Nephron progenitor cell (in vitro differentiated cells): Measurements from ENCODE around the gene FNDC5.

ENCODE experiments used
- DNase-seq: peaks from one replicate; pipeline ENCODE4 v3.0.0; 2021
- H3K27ac Mint-ChIP-seq: 2 replicates; pipeline ENCODE4 v1.8.0; 2021; ENCODE audit warnings: mild to moderate bottlenecking, moderate library complexity, mixed read lengths
- H3K27me3 Mint-ChIP-seq: 2 replicates; pipeline ENCODE4 v1.8.0; 2021; ENCODE audit warnings: mild to moderate bottlenecking, low read depth, mixed read lengths; ENCODE audit not compliant: poor library complexity
- H3K36me3 Mint-ChIP-seq: 2 replicates; pipeline ENCODE4 v1.8.0; 2021; ENCODE audit warnings: low read depth, mixed read lengths
- H3K4me1 Mint-ChIP-seq: 2 replicates; pipeline ENCODE4 v1.8.0; 2021; ENCODE audit warnings: mixed read lengths
- H3K4me3 Mint-ChIP-seq: 2 replicates; pipeline ENCODE4 v1.8.0; 2021; ENCODE audit warnings: mild to moderate bottlenecking, moderate library complexity, mixed read lengths
- H3K9me3 Mint-ChIP-seq: 2 replicates; pipeline ENCODE4 v1.8.0; 2021; ENCODE audit warnings: mild to moderate bottlenecking, moderate library complexity, mixed read lengths
- TF ChIP-seq, protein P1 (sequence below): fragments of 200-600 bp; sonication (generic); IDR thresholded peaks from 2 replicates; pipeline ENCODE4 v1.5.0; 2021; ENCODE audit warnings: antibody characterized with exemption

FNDC5 gene

DNA sequence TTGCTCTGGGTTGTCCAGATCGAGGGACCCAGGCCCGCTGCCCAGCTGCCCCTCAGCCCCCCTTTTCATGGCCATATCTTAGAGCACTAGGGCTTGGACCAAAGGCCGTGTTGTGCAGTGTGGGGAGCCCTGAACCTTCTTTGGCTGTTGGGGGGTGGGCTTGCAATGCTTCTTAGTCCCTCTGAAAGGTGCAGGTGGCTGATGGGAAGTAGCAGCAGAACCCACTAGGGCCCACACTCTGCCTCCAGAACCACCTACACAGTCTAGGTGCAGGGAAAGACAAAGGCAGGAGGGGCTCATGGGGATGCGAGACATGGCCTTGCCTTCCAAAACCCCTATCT is 13.3 kb upstream of the FNDC5 start:
- Mint-ChIP-seq H3K36me3 (no peaks in the 10 kb centered on the region), H3K4me3 (no peak overlapping the region), H3K27me3 (peaks cover 45% of the 10 kb centered on the region), H3K27ac (no peak overlapping the region), H3K4me1 (peaks cover 26% of the 10 kb centered on the region), H3K9me3 (no peaks in the 10 kb centered on the region)
- no peak for DNase-seq
- TF ChIP-seq, protein P1, sequence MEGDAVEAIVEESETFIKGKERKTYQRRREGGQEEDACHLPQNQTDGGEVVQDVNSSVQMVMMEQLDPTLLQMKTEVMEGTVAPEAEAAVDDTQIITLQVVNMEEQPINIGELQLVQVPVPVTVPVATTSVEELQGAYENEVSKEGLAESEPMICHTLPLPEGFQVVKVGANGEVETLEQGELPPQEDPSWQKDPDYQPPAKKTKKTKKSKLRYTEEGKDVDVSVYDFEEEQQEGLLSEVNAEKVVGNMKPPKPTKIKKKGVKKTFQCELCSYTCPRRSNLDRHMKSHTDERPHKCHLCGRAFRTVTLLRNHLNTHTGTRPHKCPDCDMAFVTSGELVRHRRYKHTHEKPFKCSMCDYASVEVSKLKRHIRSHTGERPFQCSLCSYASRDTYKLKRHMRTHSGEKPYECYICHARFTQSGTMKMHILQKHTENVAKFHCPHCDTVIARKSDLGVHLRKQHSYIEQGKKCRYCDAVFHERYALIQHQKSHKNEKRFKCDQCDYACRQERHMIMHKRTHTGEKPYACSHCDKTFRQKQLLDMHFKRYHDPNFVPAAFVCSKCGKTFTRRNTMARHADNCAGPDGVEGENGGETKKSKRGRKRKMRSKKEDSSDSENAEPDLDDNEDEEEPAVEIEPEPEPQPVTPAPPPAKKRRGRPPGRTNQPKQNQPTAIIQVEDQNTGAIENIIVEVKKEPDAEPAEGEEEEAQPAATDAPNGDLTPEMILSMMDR, result no peak

- H3K27me3 Mint-ChIP-seq, result peaks cover 42% of the 10 kb centered on the region
- H3K36me3 Mint-ChIP-seq, result no peaks in the 10 kb centered on the region
- H3K9me3 Mint-ChIP-seq, result no peaks in the 10 kb centered on the region
- H3K4me3 Mint-ChIP-seq, result no peak overlapping the region
- H3K27ac Mint-ChIP-seq, result no peak overlapping the region
- H3K4me1 Mint-ChIP-seq, result peaks cover 26% of the 10 kb centered on the region
- DNase-seq, result no peak
- TF ChIP-seq, protein P1, result no peak
Observed at GRCh38 chr1:32883338-32884031, 12.8 kb upstream of the FNDC5 start.

DNA sequence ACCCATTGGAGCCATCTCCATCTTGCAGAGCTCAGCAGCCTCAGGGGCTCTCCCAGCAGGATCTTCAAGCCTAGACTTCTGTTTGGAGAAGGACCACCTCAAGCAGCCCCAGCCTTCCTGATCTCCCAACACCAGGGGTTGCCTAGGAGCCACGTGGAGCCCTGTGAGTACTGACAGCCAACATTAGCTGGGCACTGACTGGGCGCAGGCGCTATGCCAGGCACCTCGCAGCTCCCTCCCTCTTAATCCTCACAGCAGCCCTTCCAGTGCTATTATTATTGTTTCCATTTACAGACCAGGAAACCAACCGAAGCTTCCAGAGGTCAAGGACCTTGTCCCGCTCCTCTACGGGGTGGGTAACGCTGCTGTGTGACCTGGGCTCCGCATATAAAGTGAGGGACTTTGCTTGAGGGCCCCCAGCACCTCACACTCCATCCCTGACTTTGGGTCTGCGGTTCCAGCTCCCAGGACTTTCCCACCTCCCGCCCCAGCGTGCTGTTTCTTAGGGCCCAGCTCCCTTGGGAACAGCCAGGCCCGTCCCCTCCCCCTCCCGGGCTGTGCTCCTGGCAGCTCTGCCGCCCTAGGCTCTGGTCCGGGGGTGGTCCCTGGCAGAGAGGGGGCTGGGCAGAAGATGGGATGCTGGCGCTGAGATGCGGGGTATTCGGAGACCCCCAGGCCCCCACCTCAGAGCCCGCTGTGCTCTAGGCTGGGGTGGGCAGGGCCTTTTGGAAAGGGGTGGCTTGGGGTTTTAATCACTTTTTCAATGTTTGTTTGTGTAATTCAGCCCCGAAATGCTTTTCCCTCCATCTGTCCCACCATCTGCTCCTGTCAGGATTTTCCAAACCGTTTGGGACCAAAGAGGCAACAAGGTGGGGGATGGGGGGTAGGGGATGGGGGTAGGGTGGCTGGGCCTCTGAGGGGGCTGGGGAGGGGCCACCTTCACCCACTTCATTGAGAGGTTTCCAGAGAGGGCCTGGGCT is 11.4 kb upstream of the FNDC5 start:
- H3K4me1 Mint-ChIP-seq, result peaks cover 34% of the 10 kb centered on the region
- no peaks in the 10 kb centered on the region for H3K9me3 Mint-ChIP-seq
- TF ChIP-seq, protein P1, result no peak
- no peak overlapping the region for H3K4me3 Mint-ChIP-seq
- no peaks in the 10 kb centered on the region for H3K36me3 Mint-ChIP-seq
- no peak for DNase-seq
- H3K27ac Mint-ChIP-seq, result no peak overlapping the region
- peaks cover 30% of the 10 kb centered on the region for H3K27me3 Mint-ChIP-seq

GRCh38 chr1:32881291-32881690 is 10.6 kb upstream of the FNDC5 start:
- Mint-ChIP-seq H3K4me3 (no peak overlapping the region), H3K27me3 (peaks cover 22% of the 10 kb centered on the region), H3K4me1 (peaks cover 40% of the 10 kb centered on the region), H3K36me3 (no peaks in the 10 kb centered on the region), H3K27ac (no peak overlapping the region), H3K9me3 (no peaks in the 10 kb centered on the region)
- TF ChIP-seq, protein P1, result no peak
- no peak for DNase-seq

DNA sequence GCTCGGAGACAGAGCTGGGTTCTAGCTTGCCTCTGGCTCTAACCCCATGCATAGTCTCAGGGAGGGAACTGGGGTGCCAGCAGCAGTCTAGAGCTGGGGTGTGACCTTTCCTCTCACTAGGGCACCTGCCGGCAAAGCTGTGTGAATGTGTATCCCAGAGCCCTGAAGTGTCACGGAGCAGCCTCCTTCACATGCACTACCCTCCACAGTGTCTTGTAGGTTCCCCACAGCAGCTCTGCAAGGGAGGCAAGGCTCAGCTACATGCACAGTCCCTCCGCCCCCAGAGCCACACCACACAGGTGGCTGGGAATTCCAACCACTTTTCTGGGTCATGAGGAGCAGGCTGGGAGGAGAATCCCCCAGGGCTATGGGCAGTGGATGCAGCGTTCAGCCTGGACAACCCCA is 7.9 kb upstream of the FNDC5 start:
- H3K9me3 Mint-ChIP-seq, result no peaks in the 10 kb centered on the region
- no peaks in the 10 kb centered on the region for H3K27me3 Mint-ChIP-seq
- peaks cover 43% of the 10 kb centered on the region for H3K4me1 Mint-ChIP-seq
- H3K36me3 Mint-ChIP-seq, result no peaks in the 10 kb centered on the region
- H3K4me3 Mint-ChIP-seq, result no peak overlapping the region
- no peak for DNase-seq
- TF ChIP-seq, protein P1, result no peak
- no peak overlapping the region for H3K27ac Mint-ChIP-seq
